NCI-H2029 (cell line): ENCODE data around the gene SIK3.

Source experiments
- DNase-seq: peaks from one replicate; lab custom pipeline; 2025; lab: John Stamatoyannopoulos, UW

Gene SIK3

GRCh38 chr11:116893906-116894305 lies 204.3 kb downstream of the SIK3 start:
- DNase-seq, result peak; percentile 51

GRCh38 chr11:116893437-116893836 lies 204.8 kb downstream of the SIK3 start:
- DNase-seq, result no peak

GRCh38 chr11:116892374-116892773 lies 205.9 kb downstream of the SIK3 start:
- DNase-seq, result no peak

GRCh38 chr11:116891746-116892145 lies 206.5 kb downstream of the SIK3 start:
- no peak for DNase-seq

GRCh38 chr11:116890607-116891006 lies 207.6 kb downstream of the SIK3 start:
- no peak for DNase-seq

GRCh38 chr11:116890193-116890592 lies 208.0 kb downstream of the SIK3 start:
- DNase-seq, result peak; percentile 47

GRCh38 chr11:116888884-116889549 lies 209.2 kb downstream of the SIK3 start:
- no peak for DNase-seq

- no peak for DNase-seq
Observed at GRCh38 chr11:116888024-116888423, 210.2 kb downstream of the SIK3 start.

- DNase-seq, result no peak
Observed at GRCh38 chr11:116885951-116886655, 212.1 kb downstream of the SIK3 start.

GRCh38 chr11:116882386-116882785 lies 215.8 kb downstream of the SIK3 start:
- DNase-seq, result no peak

- no peak for DNase-seq
Observed at GRCh38 chr11:116881143-116881542, 217.1 kb downstream of the SIK3 start.

- peak; percentile 37 for DNase-seq
Observed at GRCh38 chr11:116879800-116880625, 218.2 kb downstream of the SIK3 start.

- no peak for DNase-seq
Observed at GRCh38 chr11:116876656-116877055, 221.6 kb downstream of the SIK3 start.

GRCh38 chr11:116875194-116875593 lies 223.0 kb downstream of the SIK3 start:
- DNase-seq, result no peak

- no peak for DNase-seq
Observed at GRCh38 chr11:116874251-116874650, 224.0 kb downstream of the SIK3 start.

GRCh38 chr11:116873381-116873780 lies 224.8 kb downstream of the SIK3 start:
- DNase-seq, result no peak

- no peak for DNase-seq
Observed at GRCh38 chr11:116871248-116871647, 227.0 kb downstream of the SIK3 start.

- peak; percentile 10 for DNase-seq
Observed at GRCh38 chr11:116870054-116870453, 228.2 kb downstream of the SIK3 start.

GRCh38 chr11:116869610-116870009 lies 228.6 kb downstream of the SIK3 start:
- peak; percentile 56 for DNase-seq

GRCh38 chr11:116868066-116868465 lies 230.2 kb downstream of the SIK3 start:
- no peak for DNase-seq

GRCh38 chr11:116867619-116868018 lies 230.6 kb downstream of the SIK3 start:
- DNase-seq, result no peak

- DNase-seq, result no peak
Observed at GRCh38 chr11:116866804-116867455, 231.3 kb downstream of the SIK3 start.
